BJ (cell line): ENCODE data around the gene ZNF83. TPM values are rescaled to one million over a fixed set of nuclear protein-coding genes. Genes with fewer than 3 reads are reported as not detected.

Experiments
- CTCF ChIA-PET: fragments of 350-600 bp; formaldehyde crosslinking; extraction: SDS; loops from one replicate; lab custom pipeline; 2021; ENCODE audit warnings: antibody characterized with exemption, inconsistent platforms; lab: Yijun Ruan, JAX
- POLR2A ChIA-PET: fragments of 300-600 bp; sonication (Branson Sonifier 250); formaldehyde crosslinking; extraction: SDS; loops from one replicate; lab custom pipeline; 2021; ENCODE audit warnings: antibody characterized with exemption; lab: Charles Lee
- DNase-seq: peaks from one replicate; pipeline ENCODE4 v3.0.0-alpha.2; 2011; ENCODE audit warnings: low read depth
- H3K27me3 ChIP-seq: 2 replicates; pipeline ENCODE4 v1.6.0; 2011; ENCODE audit warnings: low read length; ENCODE audit not compliant: control insufficient read depth, insufficient read depth
- H3K36me3 ChIP-seq: 2 replicates; pipeline ENCODE4 v1.5.1; 2011; ENCODE audit warnings: low read length; ENCODE audit not compliant: control insufficient read depth, insufficient read depth
- H3K4me3 ChIP-seq: 2 replicates; pipeline ENCODE4 v1.5.1; 2011; ENCODE audit warnings: low read depth, mild to moderate bottlenecking, control low read depth, low read length
- CTCF ChIP-seq: IDR thresholded peaks from 2 replicates; pipeline ENCODE4 v1.5.1; 2011; ENCODE audit warnings: low read depth, mild to moderate bottlenecking, control low read depth, inconsistent platforms, low read length, moderate library complexity; ENCODE audit not compliant: insufficient read depth
- polyA plus RNA-seq: library from polyadenylated mRNA; depleted of rRNA; stranded (reverse); fragments of >200 nt; gene quantifications from 2 replicates; pipeline ENCODE4 v1.2.3, GENCODE V29; 2011

The ZNF83 gene
- polyA plus RNA-seq, 1 experiment = 23.7 TPM

GRCh38 chr19:52626915-52627314 lies 11.2 kb downstream of the ZNF83 start:
- ChIA-PET POLR2A (no interaction called here), CTCF (no interaction called here)
- no peak for TF ChIP-seq CTCF
- no peak for DNase-seq
- Histone ChIP-seq H3K4me3 (no peak overlapping the region), H3K27me3 (no peaks in the 10 kb centered on the region), H3K36me3 (no peaks in the 10 kb centered on the region; the same call in 1 of the 2 replicates)

- peaks cover 5% of the 10 kb centered on the region; the same call in 1 of the 2 replicates for H3K36me3 ChIP-seq
- DNase-seq = no peak
- ChIA-PET CTCF (interaction anchor here (2.1 kb wide), 1 partner anchor 13 kb away, joined by 6 read pairs; no protein-coding TSS in a partner anchor), POLR2A (no interaction called here)
- TF ChIP-seq CTCF = no peak
- H3K27me3 ChIP-seq = no peaks in the 10 kb centered on the region
- no peak overlapping the region for H3K4me3 ChIP-seq
Measured at GRCh38 chr19:52622261-52622660, 15.9 kb downstream of the ZNF83 start.

- no peak for TF ChIP-seq CTCF
- POLR2A ChIA-PET = no interaction called here
- DNase-seq = no peak
- Histone ChIP-seq H3K36me3 (peaks cover 7% of the 10 kb centered on the region; the same call in 1 of the 2 replicates), H3K4me3 (no peak overlapping the region), H3K27me3 (no peaks in the 10 kb centered on the region)
- CTCF ChIA-PET = no interaction called here
Measured at GRCh38 chr19:52621376-52621775, 16.8 kb downstream of the ZNF83 start.

- ChIA-PET POLR2A (no interaction called here), CTCF (no interaction called here)
- no peak overlapping the region for H3K4me3 ChIP-seq
- peaks cover 6% of the 10 kb centered on the region; the same call in 1 of the 2 replicates for H3K36me3 ChIP-seq
- DNase-seq = no peak
- H3K27me3 ChIP-seq = no peaks in the 10 kb centered on the region
- no peak for TF ChIP-seq CTCF
Measured at GRCh38 chr19:52613299-52613906, 24.8 kb downstream of the ZNF83 start.

GRCh38 chr19:52603558-52604207 lies 34.5 kb downstream of the ZNF83 start:
- no peak overlapping the region for H3K4me3 ChIP-seq
- TF ChIP-seq CTCF = no peak
- DNase-seq = no peak
- ChIA-PET CTCF (no interaction called here), POLR2A (interaction anchor here (0.6 kb wide), 2 partner anchors 30 to 39 kb away, joined by 3 to 6 read pairs; no protein-coding TSS in a partner anchor)
- H3K27me3 ChIP-seq = no peaks in the 10 kb centered on the region
- H3K36me3 ChIP-seq = no peaks in the 10 kb centered on the region
